K562 (cell line): ENCODE results near the gene PCDH1. TPM values are rescaled to one million over a fixed set of nuclear protein-coding genes. Genes with fewer than 3 reads are reported as not detected.

Experiments
- CC2D1A ChIP-seq: fragments of 450-650 bp; IDR thresholded peaks from 2 replicates; pipeline ENCODE4 v1.6.1; 2017; ENCODE audit warnings: mild to moderate bottlenecking
- MIER1 ChIP-seq: fragments of 450-650 bp; IDR thresholded peaks from 2 replicates; pipeline ENCODE4 v1.6.1; 2016; ENCODE audit warnings: antibody characterized with exemption, mild to moderate bottlenecking, low read depth
- NELFE ChIP-seq: IDR thresholded peaks from 2 replicates; pipeline ENCODE4 v1.6.1; 2011; ENCODE audit warnings: mild to moderate bottlenecking; ENCODE audit not compliant: insufficient read depth, insufficient read length
- PHB2 ChIP-seq: fragments of 450-650 bp; IDR thresholded peaks from 2 replicates; pipeline ENCODE4 v1.6.1; 2017; ENCODE audit warnings: low read depth
- RAD21 ChIP-seq, 2 experiments: fragments of 250-450 bp in 1 of 2; fragments of 450-650 bp in 1 of 2; sonication (Bioruptor Pico) in 1 of 2; formaldehyde crosslinking in 1 of 2; IDR thresholded peaks in 1 of 2; conservative IDR thresholded peaks in 1 of 2; 2 replicates each; pipeline versions ENCODE4 v1.4.0 to v1.8.0; 2020 to 2022; ENCODE audit warnings: mild to moderate bottlenecking in 2 of 2, moderate library complexity in 1 of 2
- RFX1 ChIP-seq: fragments of 450-650 bp; IDR thresholded peaks from 2 replicates; pipeline ENCODE4 v1.6.1; 2016; ENCODE audit warnings: mild to moderate bottlenecking, moderate library complexity
- SMC3 ChIP-seq: conservative IDR thresholded peaks from 2 replicates; pipeline ENCODE4 v1.6.1; 2011; ENCODE audit warnings: low read depth, low read length, improper control_type of control experiment; ENCODE audit not compliant: insufficient read depth
- polyA plus RNA-seq, 8 experiments: library from polyadenylated mRNA; depleted of rRNA in 4 of 8; stranded (reverse) in 5 of 8; unstranded in 3 of 8; fragments of >200 nt; fragmentation: Nextera tagmentation in 2 of 8; fragmentation: Illumina TruSeq in 1 of 8; extraction: Ambion mirVana in 2 of 8; extraction: Trizol in 1 of 8; gene quantifications; 2 replicates each; pipeline versions ENCODE4 v1.2.1 to v1.2.3, GENCODE V29; 2011 to 2014; ENCODE audit warnings: inconsistent platforms in 1 of 8, missing spikeins in 1 of 8
- total RNA-seq, 7 experiments: library from RNA; depleted of rRNA in 6 of 7; stranded (reverse); fragments of >200 nt in 6 of 7; fragmentation: Illumina TruSeq in 2 of 7; extraction: Trizol in 2 of 7; gene quantifications; 2 replicates each; pipeline versions ENCODE4 v1.2.1 to v1.2.3, GENCODE V29; 2011 to 2021; ENCODE audit warnings: low replicate concordance in 1 of 7
- TF ChIP-seq, protein P1 (sequence below): fragments of 250-450 bp; sonication (Bioruptor Pico); IDR thresholded peaks from 2 replicates; pipeline ENCODE4 v1.5.1; 2021; ENCODE audit warnings: mild to moderate bottlenecking
- TF ChIP-seq, protein P2 (sequence below), 3 experiments: IDR thresholded peaks in 2 of 3; conservative IDR thresholded peaks in 1 of 3; 2 replicates each; pipeline ENCODE4 v1.5.1; 2011 to 2012; ENCODE audit warnings: low read length in 3 of 3, mild to moderate bottlenecking in 3 of 3, control low read depth in 2 of 3, improper control_type of control experiment in 1 of 3, inconsistent platforms in 1 of 3, low read depth in 1 of 3, mixed read lengths in 1 of 3, moderate library complexity in 1 of 3; ENCODE audit not compliant: insufficient read depth in 2 of 3

Gene PCDH1
- total and polyA plus RNA-seq, 9 of the 15 experiments (the other 6 are each of a cell fraction or from before 2014, with no cell fraction given) = 0.11 to 3.6 (median 1.9) TPM; not detected in 1

DNA sequence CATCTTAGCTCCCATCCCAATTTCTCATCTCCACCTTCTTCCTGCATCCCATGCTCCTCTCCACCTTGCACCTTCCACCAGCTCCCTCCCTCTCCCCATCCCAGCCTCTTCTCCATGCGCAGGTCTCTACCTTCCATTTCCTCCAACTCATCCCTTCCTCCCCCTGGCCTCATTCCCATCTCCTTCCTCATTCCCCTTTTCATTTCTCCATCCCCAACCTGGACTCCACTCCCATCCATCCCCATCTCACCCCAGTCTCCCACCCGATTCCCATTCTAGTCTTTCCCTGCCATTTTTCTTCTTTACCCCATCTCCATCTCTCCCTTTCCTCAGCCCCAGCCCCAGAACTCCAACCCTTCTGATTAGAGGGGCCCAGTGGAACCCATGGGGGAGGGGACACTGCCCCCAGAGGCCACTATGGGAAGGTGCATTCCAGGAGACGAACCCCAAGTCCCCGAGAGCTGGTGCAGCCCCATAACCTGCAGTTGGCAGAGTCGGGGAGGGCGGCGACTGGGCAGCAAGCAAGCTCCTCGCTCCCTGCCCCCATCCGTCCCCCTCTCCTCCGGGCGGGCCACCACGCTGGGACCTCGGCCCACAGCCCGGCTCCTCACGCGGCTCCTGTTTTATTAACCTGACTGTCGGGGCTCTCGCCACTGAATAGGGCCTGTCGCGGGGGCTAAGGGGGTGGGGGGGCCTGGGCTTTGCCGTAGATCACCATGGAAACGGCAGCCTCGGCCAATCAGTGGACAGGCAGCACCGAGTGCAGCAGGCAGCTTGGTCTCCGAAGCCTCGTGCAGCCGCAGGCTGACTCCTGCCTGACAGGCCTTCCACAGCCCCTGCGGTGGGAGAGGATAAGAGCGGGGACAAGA lies 66.7 kb downstream of the PCDH1 start (continued):
- TF ChIP-seq SMC3 (0 out of 2 replicates have a peak, but pooled peaks have one; percentile 21), PHB2 (peak; percentile 29; the same call in 1 of the 2 replicates), RFX1 (peak; percentile 39), MIER1 (0 out of 2 replicates have a peak, but pooled peaks have one; percentile 54), RAD21 (CRISPR knock-in tag; conservative IDR thresholded peaks at IDR 0.05 in 1 of 2, IDR thresholded peaks at IDR 0.05 in 1 of 2) (peak in 1 of 2 experiments; percentile 38; a peak in 2 of 4 replicates), CC2D1A (peak; percentile 28; the same call in 1 of the 2 replicates), NELFE (no peak)
- TF ChIP-seq, protein P1, sequence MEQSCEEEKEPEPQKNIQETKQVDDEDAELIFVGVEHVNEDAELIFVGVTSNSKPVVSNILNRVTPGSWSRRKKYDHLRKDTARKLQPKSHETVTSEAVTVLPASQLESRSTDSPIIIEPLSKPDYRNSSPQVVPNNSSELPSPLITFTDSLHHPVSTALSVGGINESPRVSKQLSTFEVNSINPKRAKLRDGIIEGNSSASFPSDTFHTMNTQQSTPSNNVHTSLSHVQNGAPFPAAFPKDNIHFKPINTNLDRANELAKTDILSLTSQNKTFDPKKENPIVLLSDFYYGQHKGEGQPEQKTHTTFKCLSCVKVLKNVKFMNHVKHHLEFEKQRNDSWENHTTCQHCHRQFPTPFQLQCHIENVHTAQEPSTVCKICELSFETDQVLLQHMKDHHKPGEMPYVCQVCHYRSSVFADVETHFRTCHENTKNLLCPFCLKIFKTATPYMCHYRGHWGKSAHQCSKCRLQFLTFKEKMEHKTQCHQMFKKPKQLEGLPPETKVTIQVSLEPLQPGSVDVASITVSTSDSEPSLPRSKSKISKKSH (CRISPR knock-in tag) = no peak
- TF ChIP-seq, protein P2, sequence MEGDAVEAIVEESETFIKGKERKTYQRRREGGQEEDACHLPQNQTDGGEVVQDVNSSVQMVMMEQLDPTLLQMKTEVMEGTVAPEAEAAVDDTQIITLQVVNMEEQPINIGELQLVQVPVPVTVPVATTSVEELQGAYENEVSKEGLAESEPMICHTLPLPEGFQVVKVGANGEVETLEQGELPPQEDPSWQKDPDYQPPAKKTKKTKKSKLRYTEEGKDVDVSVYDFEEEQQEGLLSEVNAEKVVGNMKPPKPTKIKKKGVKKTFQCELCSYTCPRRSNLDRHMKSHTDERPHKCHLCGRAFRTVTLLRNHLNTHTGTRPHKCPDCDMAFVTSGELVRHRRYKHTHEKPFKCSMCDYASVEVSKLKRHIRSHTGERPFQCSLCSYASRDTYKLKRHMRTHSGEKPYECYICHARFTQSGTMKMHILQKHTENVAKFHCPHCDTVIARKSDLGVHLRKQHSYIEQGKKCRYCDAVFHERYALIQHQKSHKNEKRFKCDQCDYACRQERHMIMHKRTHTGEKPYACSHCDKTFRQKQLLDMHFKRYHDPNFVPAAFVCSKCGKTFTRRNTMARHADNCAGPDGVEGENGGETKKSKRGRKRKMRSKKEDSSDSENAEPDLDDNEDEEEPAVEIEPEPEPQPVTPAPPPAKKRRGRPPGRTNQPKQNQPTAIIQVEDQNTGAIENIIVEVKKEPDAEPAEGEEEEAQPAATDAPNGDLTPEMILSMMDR (IDR thresholded peaks at IDR 0.05 in 2 of 3, conservative IDR thresholded peaks at IDR 0.05 in 1 of 3; ENCODE audit: insufficient read depth in 2 of 3, low read depth in 1 of 3, low read length in 3 of 3) = peak; percentile 68 to 82 (median 73)
